Dermis blood vessel endothelial cell (primary cell): Measurements from ENCODE around the gene MRPL28. TPM values are rescaled to one million over a fixed set of nuclear protein-coding genes. Genes with fewer than 3 reads are reported as not detected.
"Not testable (repeated sequence)": the region's sequence is repeated elsewhere in the genome, so short reads cannot be mapped to it uniquely, and the experiment has no call there.

ENCODE experiments used
- DNase-seq: peaks from one replicate; pipeline ENCODE4 v3.0.0; 2010
- total RNA-seq: library from RNA; depleted of rRNA; stranded (reverse); fragments of >200 nt; gene quantifications from 2 replicates; pipeline ENCODE4 v1.2.3, GENCODE V29; 2014

Gene MRPL28
- total RNA-seq, 1 donor from 2014 or later, result 103 TPM

DNA sequence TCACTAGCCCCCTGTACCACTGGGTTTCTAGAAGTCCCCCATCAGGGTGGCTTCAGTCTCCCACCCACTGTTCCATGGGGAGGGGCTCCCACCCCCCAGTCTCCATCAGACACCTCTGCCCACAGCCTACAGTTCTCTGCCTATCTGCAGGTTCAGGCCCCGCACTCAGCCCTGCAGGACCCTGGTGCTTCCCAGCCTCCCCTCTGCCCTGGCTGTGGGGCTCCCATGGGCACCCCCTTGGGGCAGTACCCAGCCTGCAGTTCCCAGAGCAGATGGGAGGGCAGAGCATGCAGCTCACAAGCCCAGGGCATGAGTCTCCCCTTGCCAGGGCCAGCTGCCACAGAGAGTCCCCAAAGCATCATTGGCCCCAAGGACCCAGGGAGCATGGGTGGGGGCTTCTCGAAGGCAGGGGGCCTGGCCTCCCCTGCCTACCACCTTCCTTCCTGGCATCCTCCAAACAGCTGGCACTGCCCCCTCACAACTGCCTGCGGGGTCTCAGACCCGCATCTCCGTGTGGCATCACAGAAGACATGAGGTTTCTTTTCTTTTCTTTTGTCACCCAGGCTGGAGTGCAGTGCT is 2.8 kb upstream of the MRPL28 start:
- DNase-seq, result no peak

DNA sequence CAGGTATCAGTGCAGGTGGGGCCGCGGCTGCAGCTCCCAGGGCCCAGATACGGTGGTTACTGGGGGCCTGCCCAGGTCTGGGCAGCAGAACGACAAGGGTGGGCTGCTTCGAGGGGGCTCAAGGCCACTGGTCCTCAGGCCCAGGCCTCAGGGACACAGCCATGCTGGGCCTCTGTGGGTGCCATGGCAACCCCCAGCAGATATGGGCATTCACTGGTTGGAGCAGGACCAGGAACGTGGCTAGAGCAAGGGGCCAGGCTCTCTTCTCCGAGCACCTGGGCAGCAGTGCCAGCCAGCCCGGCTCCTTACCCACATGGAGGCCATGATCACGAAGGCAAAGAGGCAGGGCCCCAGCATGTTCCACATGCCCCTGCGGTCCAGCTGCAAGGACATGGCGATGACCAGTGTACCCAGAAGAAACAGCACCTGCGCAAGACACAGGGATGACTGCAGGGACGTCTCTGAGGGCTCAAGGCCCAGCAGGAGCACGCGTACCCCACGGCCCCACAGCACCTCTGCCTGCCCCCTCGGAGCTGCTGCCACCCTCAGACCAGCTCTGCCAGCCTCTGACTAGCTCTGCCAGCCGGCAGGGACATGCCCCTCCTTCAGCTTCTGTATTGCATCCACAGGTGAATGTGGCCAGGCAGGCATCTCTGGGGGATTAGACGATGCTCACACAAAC is 2.1 kb upstream of the MRPL28 start:
- DNase-seq, result no peak

DNA sequence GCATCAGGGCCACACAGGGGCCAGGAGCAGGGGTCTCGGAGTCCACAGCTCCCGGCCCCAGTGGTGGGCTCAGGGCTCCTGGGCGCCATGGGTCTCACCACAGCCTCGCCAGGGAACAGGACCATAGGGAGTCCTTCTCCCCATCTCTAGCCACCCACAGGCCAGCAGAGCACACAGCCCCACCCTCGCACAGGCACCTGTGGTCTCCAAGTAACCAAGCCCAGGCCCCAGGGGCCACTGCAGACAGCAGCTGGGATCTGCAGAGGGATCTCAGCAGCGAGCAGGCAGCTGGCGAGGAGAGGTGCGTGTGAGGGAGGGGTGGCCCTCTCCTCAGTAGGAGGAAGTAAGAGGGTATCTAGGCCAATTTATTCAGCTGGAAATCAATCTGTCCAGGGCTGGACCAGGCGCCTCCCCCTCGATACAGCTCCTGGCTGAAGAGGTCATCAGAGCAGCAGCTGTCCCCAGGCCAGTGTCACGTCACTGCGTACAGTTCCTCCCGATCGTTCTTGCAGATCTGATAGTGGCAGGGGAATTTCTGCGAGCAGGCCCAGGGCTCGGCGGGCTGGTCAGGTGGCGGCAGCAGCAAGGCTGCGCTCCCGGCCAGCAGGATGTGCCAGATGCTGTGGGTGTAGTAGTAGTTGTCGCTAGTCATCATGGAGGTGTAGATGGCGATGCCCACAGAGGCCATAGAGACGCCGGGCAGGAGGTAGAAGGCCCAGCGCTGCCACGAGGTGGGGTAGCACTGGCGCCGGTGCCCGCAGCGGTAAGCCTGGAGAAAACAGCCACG is 1.4 kb upstream of the MRPL28 start:
- no peak for DNase-seq

DNA sequence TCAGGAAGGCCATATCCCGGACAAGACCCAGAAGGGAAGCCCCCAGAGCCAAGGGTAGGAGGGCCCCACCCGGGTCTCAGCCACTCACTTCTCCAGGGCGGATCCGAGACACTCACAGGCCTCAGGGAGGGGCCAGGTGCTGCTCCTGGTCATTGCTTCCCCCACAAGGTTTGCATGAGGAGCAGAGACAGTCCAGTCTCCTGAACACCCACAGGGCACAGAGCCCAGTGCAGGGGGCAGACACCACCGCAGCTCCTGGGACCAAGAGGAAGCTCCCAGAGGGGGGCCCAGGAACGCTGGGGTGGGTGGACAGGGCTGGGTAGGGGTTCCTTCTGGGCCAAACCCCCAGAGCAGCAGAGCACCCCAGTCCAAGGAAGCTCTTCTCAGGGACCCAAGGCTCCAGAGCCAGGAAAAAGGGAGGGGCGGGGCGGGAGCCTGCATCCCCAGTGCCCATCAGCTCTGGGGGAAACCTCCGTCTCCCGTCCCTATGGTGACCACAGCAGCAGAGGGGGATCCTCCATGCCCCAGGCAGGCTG is 709 bp upstream of the MRPL28 start:
- no peak for DNase-seq

DNA sequence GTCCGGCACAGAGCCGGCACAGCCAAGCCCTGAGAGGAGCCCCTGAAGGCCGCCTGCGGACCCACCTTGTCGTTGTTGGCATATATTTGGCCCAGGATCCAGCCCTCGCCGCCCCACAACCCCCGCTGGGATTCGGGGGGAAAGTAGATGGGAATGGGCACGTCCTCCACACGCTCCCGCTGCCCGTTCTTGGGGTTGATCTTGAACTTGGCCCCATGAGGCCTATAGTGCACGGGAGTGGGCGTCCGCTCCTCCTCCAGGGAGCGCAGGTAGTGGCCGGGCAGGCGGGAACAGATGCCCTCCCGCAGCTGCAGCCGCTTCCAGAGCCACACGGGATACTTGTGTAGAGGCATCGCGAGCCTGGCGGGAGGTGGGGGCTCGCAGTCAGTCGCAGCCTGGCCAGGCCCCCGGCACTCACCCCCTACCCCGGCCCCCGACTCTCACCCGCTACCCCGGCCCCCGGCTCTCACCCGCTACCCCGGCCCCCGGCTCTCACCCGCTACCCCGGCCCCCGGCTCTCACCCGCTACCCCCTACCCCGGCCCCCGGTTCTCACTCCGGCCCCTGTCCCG is 387 bp downstream of the MRPL28 start:
- peak; percentile 46 for DNase-seq

DNA sequence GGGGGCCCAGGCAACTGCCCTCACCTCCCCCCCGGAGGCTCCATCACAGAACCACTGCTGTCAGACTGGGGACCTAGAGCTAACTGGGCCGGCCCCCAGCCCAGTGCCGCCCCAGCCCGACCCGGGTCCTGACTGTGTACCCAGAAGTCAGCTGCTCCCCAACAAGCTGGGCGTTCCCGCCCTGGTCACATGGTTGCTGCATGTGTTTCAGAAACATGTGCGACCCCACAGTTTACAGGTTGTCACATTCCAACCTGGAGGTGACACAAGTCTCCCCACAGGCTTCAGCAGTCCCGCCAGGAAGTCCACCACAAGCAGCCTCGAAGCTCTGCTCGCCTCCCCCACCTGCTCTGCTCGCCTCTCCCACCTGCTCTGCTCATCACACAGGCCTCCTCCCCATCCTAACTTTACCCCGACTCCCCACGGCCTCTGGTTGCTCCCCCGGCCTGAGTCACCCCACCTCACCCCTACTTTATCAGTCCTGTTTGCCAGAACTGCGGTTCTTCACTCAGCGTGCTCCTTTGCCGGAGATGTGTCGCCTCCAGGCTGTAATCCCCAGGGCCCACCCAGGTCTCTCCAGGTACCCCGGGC is 968 bp downstream of the MRPL28 start:
- no peak for DNase-seq

DNA sequence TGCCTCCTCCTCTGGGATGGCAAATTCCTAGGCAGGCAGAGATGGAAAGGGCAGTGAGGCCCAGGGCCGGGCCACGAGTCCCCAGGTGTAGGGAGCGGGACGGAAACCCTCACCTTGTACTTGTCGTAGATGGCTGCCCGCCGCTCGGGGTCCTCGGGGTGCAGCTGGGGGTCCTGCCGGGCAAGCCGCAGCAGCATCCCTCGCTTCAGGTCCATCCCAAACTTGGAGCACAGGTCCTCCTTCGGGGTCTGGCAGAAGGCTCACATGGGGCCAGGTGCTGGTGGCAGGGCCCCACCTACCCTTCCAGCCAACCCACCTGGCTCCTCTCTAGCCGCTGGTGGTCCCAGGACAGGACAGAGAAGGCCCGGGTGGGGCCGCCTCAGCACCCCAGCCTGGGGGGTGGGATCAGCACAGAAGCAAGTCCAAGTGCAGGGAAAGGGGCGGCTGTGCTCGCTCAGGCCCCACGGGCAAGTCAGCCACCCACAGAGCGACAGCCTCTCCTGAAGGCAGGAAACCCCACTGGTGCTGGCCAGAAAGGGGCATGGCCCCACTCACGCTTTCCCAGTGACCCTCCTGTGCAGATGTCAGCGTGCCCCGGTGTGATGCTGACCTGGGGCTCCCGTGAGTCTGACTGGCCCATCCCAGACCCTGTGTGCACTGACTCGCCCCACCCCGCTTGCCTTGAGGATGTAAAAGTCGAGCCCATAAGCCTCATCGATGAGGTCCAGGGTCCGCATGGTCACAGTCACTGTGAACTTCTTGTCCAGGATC is 1.8 kb downstream of the MRPL28 start:
- DNase-seq, result no peak

DNA sequence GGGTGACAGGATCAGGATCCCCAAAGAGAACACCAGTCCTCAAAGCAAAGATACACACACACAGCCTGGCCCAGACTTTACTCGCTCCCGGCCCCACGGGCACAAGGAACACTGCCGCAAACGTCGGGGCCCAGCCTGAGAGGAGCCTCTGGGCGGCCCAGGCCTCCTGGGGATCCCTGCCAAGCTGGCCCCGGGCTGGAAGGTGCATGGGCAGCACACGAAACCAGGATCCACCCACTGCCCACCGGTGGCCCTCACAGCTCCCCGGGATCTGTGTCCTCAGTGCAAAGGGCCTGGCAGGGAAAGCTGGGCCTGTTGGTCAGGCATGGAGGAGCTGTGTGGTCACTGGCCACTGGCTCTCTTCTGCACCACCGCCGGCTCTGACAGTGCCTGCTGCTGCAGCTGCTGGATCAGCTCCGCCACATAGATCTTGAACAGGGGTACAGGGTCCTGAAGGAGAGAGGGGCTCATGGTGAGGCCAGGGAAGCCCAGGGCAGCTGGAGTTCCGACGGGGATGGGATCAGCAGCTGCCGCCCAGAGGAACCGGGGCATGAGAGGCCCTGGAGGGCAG is 2.9 kb downstream of the MRPL28 start:
- DNase-seq, result no peak

DNA sequence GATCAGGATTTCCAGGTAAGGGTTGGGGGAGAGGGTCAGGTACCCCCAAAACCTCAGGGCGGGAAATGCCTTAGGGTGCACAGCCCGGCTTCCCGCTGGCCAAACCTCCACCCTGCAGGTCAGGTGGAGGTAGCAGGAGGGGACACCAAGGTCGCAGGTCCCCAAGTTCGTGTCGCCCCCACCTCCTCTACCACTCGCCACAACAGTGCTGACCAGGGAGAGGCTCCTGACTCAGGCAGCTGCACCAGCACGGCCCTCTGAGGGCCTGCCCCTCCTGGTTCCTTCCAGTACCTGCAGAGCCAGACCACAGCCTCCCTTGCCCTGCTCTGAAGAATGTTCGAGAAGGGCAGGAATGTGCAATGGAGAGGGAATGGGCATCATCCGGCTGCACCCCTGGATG is 3.9 kb downstream of the MRPL28 start:
- DNase-seq, result no peak

DNA sequence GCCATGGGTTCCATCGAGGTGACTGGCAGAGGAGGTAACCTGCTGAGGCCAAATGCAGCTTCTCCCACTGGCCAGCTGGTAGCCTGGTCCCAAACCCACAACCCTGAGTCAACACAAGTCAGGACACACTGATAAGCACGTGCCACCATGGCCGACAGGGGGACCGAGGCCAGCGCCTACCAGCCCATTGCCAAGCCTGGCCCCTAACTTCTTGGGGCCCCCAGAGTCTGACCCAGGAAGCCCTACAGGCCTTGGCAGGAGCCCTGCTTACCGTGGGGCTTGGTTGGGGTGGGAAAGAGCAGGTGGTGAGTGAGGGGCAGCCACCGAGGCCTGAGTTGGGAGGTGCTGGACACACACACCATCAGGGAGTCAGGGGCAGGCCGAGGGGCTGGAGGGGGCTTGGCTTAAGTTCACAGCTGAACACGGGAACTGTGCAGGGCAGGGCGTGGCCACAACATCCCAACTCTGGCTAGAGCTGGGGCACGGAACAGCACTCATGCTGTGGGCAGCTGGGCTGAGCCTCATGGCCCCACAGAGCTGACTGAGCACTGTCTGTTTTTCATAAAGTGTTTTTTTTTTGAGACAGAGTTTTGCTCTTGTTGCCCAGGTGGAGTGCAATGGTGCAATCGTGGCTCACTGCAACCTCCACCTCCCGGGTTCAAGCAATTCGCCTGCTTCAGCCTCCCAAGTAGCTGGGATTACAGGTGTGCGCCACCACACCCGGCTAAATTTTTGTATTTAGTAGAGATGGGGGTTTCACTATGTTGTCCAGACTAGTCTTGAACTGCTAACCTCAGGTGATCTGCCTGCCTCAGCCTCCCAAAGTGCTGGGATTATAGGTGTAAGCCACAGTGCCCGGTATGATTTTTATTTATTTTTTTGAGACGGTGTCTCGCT is 5.5 kb downstream of the MRPL28 start:
- DNase-seq, result no peak

DNA sequence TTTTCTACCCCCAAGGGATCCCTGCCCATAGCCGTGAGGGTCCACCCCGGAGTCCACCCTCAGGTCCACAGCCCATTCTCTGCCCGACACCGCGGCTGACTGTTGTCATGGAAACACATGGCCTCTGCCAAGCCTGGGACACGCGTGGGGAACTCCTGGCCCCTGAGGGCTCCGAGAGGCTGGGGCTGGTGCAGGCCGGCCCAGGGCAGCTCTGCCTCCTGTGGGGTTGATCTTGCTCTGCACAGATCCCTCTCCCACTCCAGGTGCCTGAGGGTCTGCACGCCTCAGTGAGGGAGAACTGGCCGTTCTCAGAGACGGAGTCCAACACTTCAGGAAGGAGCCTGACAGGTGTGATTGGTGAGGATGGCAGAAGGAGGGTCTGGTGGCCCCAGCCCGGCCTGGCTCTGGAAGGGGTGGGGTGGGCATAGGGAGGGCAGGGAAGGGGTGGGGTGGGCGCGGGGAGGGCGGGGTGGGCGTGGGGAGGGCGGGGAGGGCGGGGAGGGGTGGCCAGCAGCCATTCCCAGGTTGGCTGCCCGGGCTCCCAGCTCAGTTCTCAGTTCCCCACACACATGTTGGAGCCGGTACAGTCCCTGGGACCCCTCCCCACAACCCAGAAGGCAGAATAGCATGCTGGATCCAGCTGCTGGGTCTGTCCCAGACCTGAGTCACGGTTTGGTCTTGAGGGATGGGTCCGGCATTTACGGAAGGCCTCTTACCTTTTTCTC is 6.4 kb downstream of the MRPL28 start:
- DNase-seq, result no peak

DNA sequence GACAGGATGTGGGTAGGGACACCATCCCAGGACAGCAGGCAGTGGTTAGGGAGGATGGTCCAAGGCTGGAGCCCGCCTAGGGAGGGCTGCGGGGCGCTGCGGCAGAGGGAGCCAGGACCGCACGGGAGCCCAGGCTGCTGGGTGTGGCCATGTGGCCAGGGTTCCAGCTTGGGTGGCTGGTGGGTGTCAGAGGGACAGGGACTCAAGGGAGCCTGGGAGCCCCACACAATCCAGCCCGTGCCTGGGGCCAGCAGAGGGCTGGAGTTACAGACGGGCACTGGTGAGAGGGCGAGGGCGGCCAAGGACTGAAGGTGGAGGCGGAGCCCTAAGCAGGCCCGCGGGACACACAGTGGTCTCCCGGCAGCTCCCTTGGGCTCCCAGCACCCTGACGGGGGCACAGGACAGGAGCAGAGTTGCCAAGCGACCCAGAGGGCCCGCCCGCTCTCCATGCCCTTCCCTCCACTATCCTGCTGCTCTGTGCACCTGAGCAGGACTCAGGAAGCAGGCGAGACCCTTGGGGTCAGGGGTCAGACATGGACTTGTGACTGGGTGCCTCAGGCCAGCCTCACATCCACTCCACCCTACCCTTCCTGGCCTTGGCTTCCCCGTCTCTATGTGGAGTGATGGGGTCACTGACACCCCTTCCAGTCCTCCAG is 7.1 kb downstream of the MRPL28 start:
- no peak for DNase-seq

DNA sequence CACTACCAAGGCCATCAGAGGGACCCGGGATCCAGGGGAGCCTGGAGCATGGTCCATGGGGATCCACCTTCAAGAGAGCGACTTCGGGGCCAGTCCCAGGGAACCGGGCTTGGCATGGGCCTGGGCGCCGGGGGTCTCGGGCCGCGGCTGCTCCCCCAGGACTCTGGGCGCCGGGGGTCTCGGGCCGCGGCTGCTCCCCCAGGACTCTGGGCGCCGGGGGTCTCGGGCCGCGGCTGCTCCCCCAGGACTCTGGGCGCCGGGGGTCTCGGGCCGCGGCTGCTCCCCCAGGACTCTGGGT is 7.7 kb downstream of the MRPL28 start:
- not testable (repeated sequence) for DNase-seq

DNA sequence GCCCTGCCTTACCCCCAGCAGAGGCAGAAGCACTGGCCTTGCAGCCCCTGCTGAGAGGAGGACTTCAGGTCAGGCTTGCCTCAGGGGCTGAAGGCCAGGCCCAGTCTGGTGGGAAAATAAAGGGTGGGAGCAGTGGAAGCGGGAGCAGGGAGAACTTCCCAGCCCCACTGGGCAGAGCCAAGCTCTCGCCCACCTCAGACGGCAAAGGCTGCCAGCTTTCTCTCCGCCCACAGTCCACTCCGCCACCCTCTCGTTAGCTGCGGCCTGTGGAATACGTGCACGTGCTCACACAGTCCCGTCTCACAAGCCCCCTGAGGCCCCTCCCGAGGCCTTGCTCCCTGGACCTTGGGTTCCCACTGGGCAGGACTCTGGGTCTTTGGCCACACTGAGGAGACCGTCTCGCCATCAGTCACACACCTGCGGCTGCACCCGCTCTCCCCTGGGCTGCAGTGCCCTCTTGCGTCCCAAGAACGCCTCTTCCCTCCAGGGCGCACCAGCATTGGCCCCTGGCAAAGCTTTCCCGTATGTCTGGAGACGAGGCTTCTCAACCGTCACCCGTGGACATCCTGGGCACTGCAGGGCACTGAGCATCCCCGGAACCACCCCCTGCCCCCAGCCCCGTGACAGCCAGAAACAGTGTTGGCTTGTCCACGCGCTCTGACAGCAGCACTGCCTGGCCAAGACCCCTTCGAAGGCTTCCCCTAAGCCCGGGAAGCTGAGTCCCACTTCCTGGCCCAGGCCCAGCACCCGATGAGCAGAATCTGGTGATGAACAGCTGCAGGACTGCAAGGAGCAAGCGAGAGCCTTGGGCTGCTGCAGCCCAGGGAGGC is 8.3 kb downstream of the MRPL28 start:
- peak; percentile 89 for DNase-seq

DNA sequence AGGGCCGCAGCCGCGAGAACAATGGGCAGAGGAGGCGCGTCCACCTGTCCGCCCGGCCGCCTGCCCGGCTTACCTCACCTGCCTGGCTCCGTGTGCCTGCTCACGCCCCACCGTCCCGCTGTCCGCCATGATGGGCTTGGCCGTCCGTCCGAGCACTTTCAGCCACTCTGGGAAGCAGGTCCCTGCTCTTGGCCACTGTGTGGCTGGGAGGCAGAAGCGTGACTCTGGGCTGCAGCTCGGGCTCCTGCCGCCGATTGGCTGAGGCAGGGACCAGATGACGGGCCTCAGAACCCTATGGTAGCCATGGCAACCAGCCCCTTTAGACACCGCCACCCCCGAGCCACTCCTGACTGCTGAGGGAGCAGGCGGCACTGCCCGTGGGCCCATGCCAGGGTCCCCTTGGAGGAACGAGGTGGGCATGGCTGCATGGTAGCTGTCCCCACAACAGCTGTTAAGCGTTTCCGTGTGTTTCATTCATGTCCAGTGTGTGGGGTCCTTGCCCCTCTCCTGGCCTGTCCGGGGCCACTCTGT is 8.9 kb downstream of the MRPL28 start:
- no peak for DNase-seq

DNA sequence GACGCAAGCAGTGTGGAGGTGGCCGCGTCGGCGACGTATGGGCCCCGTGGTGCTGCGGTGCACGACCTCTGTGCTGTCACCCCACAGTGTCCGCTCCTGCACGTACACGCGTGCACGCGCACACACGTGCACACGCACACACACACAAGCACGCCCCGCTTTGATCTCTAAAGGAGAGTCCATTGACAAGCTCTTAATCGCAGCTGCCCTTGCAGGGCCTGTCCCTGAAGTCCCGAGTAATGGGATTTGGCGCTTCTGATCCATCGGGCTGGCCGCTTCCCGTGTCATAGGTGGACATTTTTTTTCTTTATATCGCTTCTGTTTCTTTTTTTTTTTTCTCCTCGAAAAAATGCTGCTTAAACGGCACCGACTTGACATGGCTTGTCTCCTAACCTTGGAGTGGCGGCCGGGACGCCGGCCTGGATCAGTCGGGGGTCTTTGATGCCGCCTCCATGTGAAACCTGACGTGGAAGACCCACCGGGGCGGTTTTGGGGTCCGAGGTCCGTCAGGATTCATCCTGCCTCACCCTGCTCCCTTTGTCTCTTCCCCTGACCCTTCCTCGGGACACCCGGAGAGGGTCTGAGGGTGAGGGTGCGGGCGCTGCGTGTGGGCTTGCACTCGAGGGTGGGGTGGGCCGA is 9.5 kb downstream of the MRPL28 start:
- DNase-seq, result no peak

DNA sequence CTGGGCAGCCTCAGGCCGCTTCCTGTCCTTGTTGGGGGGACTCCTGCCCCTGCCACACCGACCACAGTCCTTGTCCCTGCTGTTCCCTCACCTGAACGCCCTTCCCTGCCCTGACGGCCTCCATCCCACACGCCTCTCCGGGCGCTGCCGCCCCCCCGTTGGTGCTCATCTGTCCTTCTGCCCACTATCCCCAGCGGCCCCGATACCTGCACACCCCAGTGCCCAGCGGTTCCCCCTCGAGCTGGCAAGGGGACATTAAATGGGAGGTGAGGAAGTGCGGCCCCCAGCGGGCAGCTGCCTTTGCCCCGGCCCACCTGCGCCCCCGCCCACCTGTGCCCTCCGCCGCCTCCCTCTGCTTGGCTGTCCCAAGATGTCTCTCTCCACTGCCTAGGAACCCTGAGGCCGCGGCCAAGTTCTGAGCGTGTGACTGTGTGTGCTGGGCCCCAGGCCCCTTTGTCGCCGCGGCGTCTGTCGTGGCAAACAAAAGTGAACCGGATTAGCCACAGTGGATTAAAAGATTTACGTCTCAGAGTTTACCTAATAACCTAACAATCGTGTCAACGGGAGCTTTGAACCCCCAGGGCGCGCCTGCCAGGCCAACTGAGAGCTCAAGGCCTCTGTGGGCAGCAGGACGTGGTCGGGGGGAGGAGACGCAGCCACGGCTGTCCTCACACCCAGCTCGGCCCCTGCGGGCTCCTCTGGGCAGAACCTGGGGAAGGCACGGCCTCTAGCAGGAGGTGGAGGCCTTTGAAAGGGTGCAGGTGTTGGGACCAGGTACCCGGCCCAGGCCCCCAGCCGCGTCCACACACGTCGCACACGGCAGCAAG is 10.3 kb downstream of the MRPL28 start:
- DNase-seq, result no peak
